Erythroblast (primary cell): ENCODE results near the gene USP8.
"Not testable (repeated sequence)": the region's sequence is repeated elsewhere in the genome, so short reads cannot be mapped to it uniquely, and the experiment has no call there.

Experiments
- GATA1 ChIP-seq: IDR thresholded peaks from 2 replicates; pipeline ENCODE4 v1.6.1; 2011; ENCODE audit warnings: low read depth, mild to moderate bottlenecking, control low read depth, low read length, moderate library complexity
- POLR2A ChIP-seq: IDR thresholded peaks from 2 replicates; pipeline ENCODE4 v1.6.1; 2011; ENCODE audit warnings: mild to moderate bottlenecking, low read length

GRCh38 chr15:50382408-50382807 is 41.8 kb upstream of the USP8 start:
- TF ChIP-seq POLR2A, GATA1: not testable (repeated sequence)
